HL-60 (cell line): Measurements from ENCODE around the gene RNF220.

ENCODE experiments used
- CTCF ChIP-seq: IDR thresholded peaks from one replicate; pipeline ENCODE4 v1.5.1; 2011; ENCODE audit warnings: low read length, control low read depth, inconsistent platforms; ENCODE audit not compliant: insufficient read depth
- POLR2AphosphoS5 ChIP-seq: IDR thresholded peaks from 2 replicates; pipeline ENCODE4 v1.6.1; 2012; ENCODE audit warnings: low read depth

- no peak for TF ChIP-seq CTCF
- no peak for TF ChIP-seq POLR2AphosphoS5
These were observed 290.6 kb downstream of the RNF220 start for GRCh38 chr1:44695671-44696070.
